ENCODE measurements around the gene LPAR1. TPM values are rescaled to one million over a fixed set of nuclear protein-coding genes. Genes with fewer than 3 reads are reported as not detected.

The LPAR1 gene
- total and polyA plus RNA-seq, 2 of the 8 experiments (the other 6 are each of a cell fraction or from before 2014, with no cell fraction given), result 3.4 to 5.1 TPM

DNA sequence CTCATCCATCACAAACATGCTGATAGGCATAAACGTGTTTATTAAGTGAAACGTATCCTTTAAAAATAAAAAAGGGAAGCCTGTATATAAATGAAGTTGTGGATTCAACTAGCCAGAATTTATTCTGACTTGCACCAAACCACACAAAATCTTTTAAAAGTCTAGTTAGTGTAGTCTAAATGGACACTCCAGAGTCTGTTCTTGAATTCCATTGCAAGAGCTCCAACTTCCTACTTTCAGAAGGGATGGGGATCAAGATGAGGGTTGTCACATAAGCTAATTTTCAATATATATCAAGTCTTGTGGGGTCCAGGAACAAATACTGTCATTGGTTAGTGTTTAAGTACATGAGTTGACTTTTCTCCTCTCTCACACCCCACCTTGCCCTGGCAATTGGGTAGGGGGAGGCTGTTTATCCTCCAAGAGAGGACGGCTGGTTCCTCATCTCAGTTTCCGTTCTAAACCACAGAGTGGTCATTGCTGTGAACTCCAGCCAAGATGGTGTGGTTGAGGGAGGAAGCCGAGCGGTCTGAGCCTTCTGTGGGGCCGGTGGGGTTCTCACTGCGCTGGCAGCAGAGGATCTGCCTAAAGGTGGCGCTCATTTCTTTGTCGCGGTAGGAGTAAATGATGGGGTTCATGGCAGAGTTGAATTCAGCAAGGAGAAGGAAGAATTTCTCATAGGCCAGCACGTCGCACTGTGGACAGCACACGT, 163.2 kb downstream of the LPAR1 start (continued):
- no peak for TF ChIP-seq GTF2F1 (IDR thresholded peaks at IDR 0.05; ENCODE audit: borderline replicate concordance, low read depth, low read length)
- TF ChIP-seq JUN (IDR thresholded peaks at IDR 0.05; ENCODE audit: low read depth, low read length), result no peak
- TF ChIP-seq SIN3A (conservative IDR thresholded peaks at IDR 0.05 in 1 of 2, IDR thresholded peaks at IDR 0.05 in 1 of 2; ENCODE audit: low read depth in 1 of 2, low read length in 2 of 2), result no peak
- TF ChIP-seq SAP30 (IDR thresholded peaks at IDR 0.05; ENCODE audit: insufficient read depth, insufficient replicate concordance, low read length), result no peak
- no peak for TF ChIP-seq ZNF274 (IDR thresholded peaks at IDR 0.05; ENCODE audit: borderline replicate concordance, extremely low read depth, low read length)
